Panc1 (cell line): Measurements from ENCODE around the gene SH3BP5. TPM values are rescaled to one million over a fixed set of nuclear protein-coding genes. Genes with fewer than 3 reads are reported as not detected.
A peak's percentile ranks its signal among the peaks of the same experiment; 100 is the strongest.

Experiments
- ATAC-seq: fragments of 200-7000 bp; cut with Tn5 transposase; 2 replicates; pipeline ENCODE4 v1.9.1; 2020; ENCODE audit warnings: mild to moderate bottlenecking, moderate library complexity
- BruUV-seq: library from RNA; stranded (reverse); fragments of 400-500 nt; replicated peaks from 2 replicates; lab custom pipeline; 2021; lab: Mats Ljungman, UMichigan
- CTCF ChIA-PET: fragments of 300-600 bp; sonication (Branson Sonifier 250); formaldehyde crosslinking; loops from one replicate; lab custom pipeline; 2022; ENCODE audit warnings: antibody characterized with exemption; lab: Charles Lee
- POLR2A ChIA-PET: fragments of 300-600 bp; sonication (Branson Sonifier 250); formaldehyde crosslinking; loops from one replicate; lab custom pipeline; 2022; ENCODE audit warnings: antibody characterized with exemption; lab: Charles Lee
- DNase-seq: peaks from one replicate; pipeline ENCODE4 v3.0.0-alpha.2; 2010; ENCODE audit warnings: low read depth, low spot score
- H3K27ac ChIP-seq: 2 replicates; pipeline ENCODE4 v1.5.1; 2011; ENCODE audit warnings: mild to moderate bottlenecking, low read length, inconsistent platforms
- H3K27me3 ChIP-seq: fragments of 200-500 bp; sonication (Bioruptor generic); 2 replicates; pipeline ENCODE4 v1.6.0; 2014; ENCODE audit warnings: low read length, inconsistent platforms; ENCODE audit not compliant: control insufficient read depth, insufficient read depth
- H3K36me3 ChIP-seq: fragments of 200-500 bp; sonication (Bioruptor generic); 2 replicates; pipeline ENCODE4 v1.5.1; 2014; ENCODE audit warnings: inconsistent platforms, mild to moderate bottlenecking, low read length, moderate library complexity; ENCODE audit not compliant: control insufficient read depth, insufficient read depth
- H3K4me1 ChIP-seq: 2 replicates; pipeline ENCODE4 v1.5.1; 2011; ENCODE audit warnings: inconsistent platforms, mild to moderate bottlenecking, low read length, moderate library complexity; ENCODE audit not compliant: control insufficient read depth, insufficient read depth
- H3K4me3 ChIP-seq, 2 experiments: 2 replicates each; pipeline ENCODE4 v1.5.1; 2011 to 2012; ENCODE audit warnings: low read depth in 2 of 2, low read length in 2 of 2, mild to moderate bottlenecking in 2 of 2, inconsistent platforms in 1 of 2, moderate library complexity in 1 of 2
- H3K9me3 ChIP-seq: fragments of 200-500 bp; sonication (Bioruptor generic); 2 replicates; pipeline ENCODE4 v1.5.1; 2014; ENCODE audit warnings: low read depth, mild to moderate bottlenecking, inconsistent platforms, low read length, moderate library complexity; ENCODE audit not compliant: control insufficient read depth, insufficient read depth
- POLR2AphosphoS5 ChIP-seq: IDR thresholded peaks from 2 replicates; pipeline ENCODE4 v1.6.1; 2012; ENCODE audit warnings: mild to moderate bottlenecking, low read depth, low read length, moderate library complexity
- REST ChIP-seq, 2 experiments: IDR thresholded peaks; 2 replicates each; pipeline ENCODE4 v1.6.1; 2011 to 2012; ENCODE audit warnings: low read depth in 2 of 2, control low read depth in 1 of 2, low read length in 1 of 2, mild to moderate bottlenecking in 1 of 2, moderate library complexity in 1 of 2; ENCODE audit not compliant: insufficient read depth in 1 of 2
- SIN3A ChIP-seq: IDR thresholded peaks from 2 replicates; pipeline ENCODE4 v1.6.1; 2012; ENCODE audit warnings: low read depth, mild to moderate bottlenecking, low read length, moderate library complexity, borderline replicate concordance; ENCODE audit not compliant: insufficient read depth
- TCF7L2 ChIP-seq: IDR thresholded peaks from 2 replicates; pipeline ENCODE4 v1.6.1; 2011; ENCODE audit warnings: mild to moderate bottlenecking, low read depth, low read length, inconsistent platforms
- in situ Hi-C: cut with HindIII; loops from 2 replicates; pipeline ENCODE4 v1.10.0; 2016; ENCODE audit warnings: low sequenced_read_pairs, low pct_unique_long_range_greater_than_20kb
- intact Hi-C: fragments of 100-400 bp; cut with micrococcal nuclease; formaldehyde crosslinking; loops from one replicate; pipeline ENCODE4 v1.10.0; 2022; ENCODE audit not compliant: unreplicated experiment
- total RNA-seq: library from RNA; stranded (reverse); gene quantifications from one replicate; pipeline ENCODE4 v1.2.1, GENCODE V29; 2021; ENCODE audit not compliant: unreplicated experiment
- TF ChIP-seq, protein P1 (sequence below): fragments of 450-650 bp; IDR thresholded peaks from 2 replicates; pipeline ENCODE4 v1.5.1; 2017; ENCODE audit warnings: mild to moderate bottlenecking

Gene SH3BP5
- total RNA-seq, 1 experiment from 2014 or later, result 12.0 TPM

DNA sequence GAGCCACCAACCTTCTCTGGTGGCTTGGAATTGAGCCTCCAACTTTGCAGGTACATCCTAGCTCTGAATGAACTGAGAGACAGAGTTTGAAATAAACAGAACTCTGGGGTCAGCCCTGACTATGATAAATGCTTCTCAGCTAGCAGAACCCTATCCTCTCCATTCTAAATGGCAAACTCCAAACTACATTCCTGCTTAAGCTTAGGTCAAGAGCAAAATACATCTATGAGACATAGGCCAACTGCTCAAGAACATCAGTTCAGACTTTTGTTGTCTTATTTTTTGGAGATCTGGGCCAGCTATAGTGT is 1.5 kb upstream of the SH3BP5 start:
- TF ChIP-seq TCF7L2, result no peak
- TF ChIP-seq, protein P1, sequence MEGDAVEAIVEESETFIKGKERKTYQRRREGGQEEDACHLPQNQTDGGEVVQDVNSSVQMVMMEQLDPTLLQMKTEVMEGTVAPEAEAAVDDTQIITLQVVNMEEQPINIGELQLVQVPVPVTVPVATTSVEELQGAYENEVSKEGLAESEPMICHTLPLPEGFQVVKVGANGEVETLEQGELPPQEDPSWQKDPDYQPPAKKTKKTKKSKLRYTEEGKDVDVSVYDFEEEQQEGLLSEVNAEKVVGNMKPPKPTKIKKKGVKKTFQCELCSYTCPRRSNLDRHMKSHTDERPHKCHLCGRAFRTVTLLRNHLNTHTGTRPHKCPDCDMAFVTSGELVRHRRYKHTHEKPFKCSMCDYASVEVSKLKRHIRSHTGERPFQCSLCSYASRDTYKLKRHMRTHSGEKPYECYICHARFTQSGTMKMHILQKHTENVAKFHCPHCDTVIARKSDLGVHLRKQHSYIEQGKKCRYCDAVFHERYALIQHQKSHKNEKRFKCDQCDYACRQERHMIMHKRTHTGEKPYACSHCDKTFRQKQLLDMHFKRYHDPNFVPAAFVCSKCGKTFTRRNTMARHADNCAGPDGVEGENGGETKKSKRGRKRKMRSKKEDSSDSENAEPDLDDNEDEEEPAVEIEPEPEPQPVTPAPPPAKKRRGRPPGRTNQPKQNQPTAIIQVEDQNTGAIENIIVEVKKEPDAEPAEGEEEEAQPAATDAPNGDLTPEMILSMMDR, result no peak
- TF ChIP-seq SIN3A, result no peak
- TF ChIP-seq REST (IDR thresholded peaks at IDR 0.05; ENCODE audit: insufficient read depth in 1 of 2, low read depth in 2 of 2, low read length in 1 of 2), result no peak
- no peak for TF ChIP-seq POLR2AphosphoS5
- Histone ChIP-seq H3K4me3 (no peak overlapping the region), H3K4me1 (peaks cover 6% of the 10 kb centered on the region), H3K27ac (no peak overlapping the region), H3K9me3 (no peaks in the 10 kb centered on the region), H3K27me3 (no peaks in the 10 kb centered on the region), H3K36me3 (no peaks in the 10 kb centered on the region)
- POLR2A ChIA-PET, result no interaction called here
- in situ Hi-C loops (no loop called here), intact Hi-C loops (no loop called here)
- BruUV-seq, result no TSS peak
- ATAC-seq, result no peak
- no peak for DNase-seq
- CTCF ChIA-PET, result no interaction called here

GRCh38 chr3:15333099-15333955 is 941 bp upstream of the SH3BP5 start:
- intact Hi-C loops, result no loop called here
- H3K27ac ChIP-seq, result no peak overlapping the region; the same call in 1 of the 2 replicates
- POLR2A ChIA-PET, result interaction anchor here (0.6 kb wide), 1 partner anchor 127 kb away, joined by 5 read pairs; the partner anchor contains the start of gene CAPN7

More at GRCh38 chr3:15333099-15333955, 941 bp upstream of the SH3BP5 start:
- in situ Hi-C loops, result no loop called here
- no peaks in the 10 kb centered on the region for H3K27me3 ChIP-seq
- DNase-seq, result no peak
- H3K4me3 ChIP-seq, result peak overlapping the region; percentile 66 to 72; a peak in 3 of 4 replicates
- CTCF ChIA-PET, result interaction anchor here (2.1 kb wide), 1 partner anchor 65 kb away, joined by 9 read pairs; no protein-coding TSS in a partner anchor
- H3K9me3 ChIP-seq, result no peaks in the 10 kb centered on the region
- TF ChIP-seq POLR2AphosphoS5 (no peak), REST (IDR thresholded peaks at IDR 0.05; ENCODE audit: insufficient read depth in 1 of 2, low read depth in 2 of 2, low read length in 1 of 2) (no peak), TCF7L2 (no peak), SIN3A (no peak)
- TF ChIP-seq, protein P1, result no peak
- BruUV-seq, result no TSS peak
- H3K36me3 ChIP-seq, result no peaks in the 10 kb centered on the region
- H3K4me1 ChIP-seq, result peaks cover 6% of the 10 kb centered on the region
- ATAC-seq, result no peak; the same call in 1 of the 2 replicates
